ENCODE measurements around the gene FBXW7. TPM values are rescaled to one million over a fixed set of nuclear protein-coding genes. Genes with fewer than 3 reads are reported as not detected.

The FBXW7 gene
- polyA plus RNA-seq, 1 donor from 2014 or later: 55.7 TPM

GRCh38 chr4:152464030-152464823 lies 71.7 kb downstream of the FBXW7 start:
- no peak overlapping the region for H3K9ac ChIP-seq (ENCODE audit: low read length)
- TF ChIP-seq TAF1 (IDR thresholded peaks at IDR 0.05; ENCODE audit: low read depth) (no peak), REST (IDR thresholded peaks at IDR 0.05; ENCODE audit: borderline replicate concordance) (no peak), MXI1 (conservative IDR thresholded peaks at IDR 0.05; ENCODE audit: poor library complexity, severe bottlenecking) (no peak), SMC3 (conservative IDR thresholded peaks at IDR 0.05; ENCODE audit: poor library complexity) (no peak), EZH2 (IDR thresholded peaks at IDR 0.05; ENCODE audit: borderline replicate concordance, insufficient read depth, low read length, poor library complexity, severe bottlenecking) (no peak), RAD21 (conservative IDR thresholded peaks at IDR 0.05) (no peak), CTCF (IDR thresholded peaks at IDR 0.05; ENCODE audit: poor library complexity, severe bottlenecking) (no peak), POLR2AphosphoS5 (IDR thresholded peaks at IDR 0.05) (no peak), EP300 (conservative IDR thresholded peaks at IDR 0.05; ENCODE audit: poor library complexity, severe bottlenecking) (no peak)
- H3K79me2 ChIP-seq (replicated peaks; ENCODE audit: insufficient read depth, low read length): peaks cover 6% of the 10 kb centered on the region

GRCh38 chr4:152463562-152463961 lies 72.3 kb downstream of the FBXW7 start:
- Histone ChIP-seq H3K4me3 (ENCODE audit: low read length) (no peak overlapping the region), H2AFZ (ENCODE audit: low read depth, low read length) (no peak overlapping the region), H3K4me2 (ENCODE audit: low read length) (no peak overlapping the region), H3K9me2 (ENCODE audit: insufficient read depth, low read length) (no peaks in the 10 kb centered on the region), H3K27me3 (ENCODE audit: insufficient read depth, low read depth, low read length) (no peaks in the 10 kb centered on the region), H3K9me3 (ENCODE audit: low read length) (no peaks in the 10 kb centered on the region), H3K79me2 (replicated peaks; ENCODE audit: insufficient read depth, low read length) (peaks cover 7% of the 10 kb centered on the region), H3K9ac (ENCODE audit: low read length) (no peak overlapping the region), H3F3A (ENCODE audit: insufficient read depth, low read length, poor library complexity, severe bottlenecking) (no peaks in the 10 kb centered on the region), H4K20me1 (ENCODE audit: insufficient read depth) (no peaks in the 10 kb centered on the region), H3K27ac (ENCODE audit: low read length) (no peak overlapping the region), H3K36me3 (ENCODE audit: insufficient read depth, low read length) (no peaks in the 10 kb centered on the region)
- TF ChIP-seq MXI1 (conservative IDR thresholded peaks at IDR 0.05; ENCODE audit: poor library complexity, severe bottlenecking) (no peak), CTCF (IDR thresholded peaks at IDR 0.05; ENCODE audit: poor library complexity, severe bottlenecking) (no peak), POLR2AphosphoS5 (IDR thresholded peaks at IDR 0.05) (no peak), TAF1 (IDR thresholded peaks at IDR 0.05; ENCODE audit: low read depth) (no peak), EZH2 (IDR thresholded peaks at IDR 0.05; ENCODE audit: borderline replicate concordance, insufficient read depth, low read length, poor library complexity, severe bottlenecking) (no peak), SMC3 (conservative IDR thresholded peaks at IDR 0.05; ENCODE audit: poor library complexity) (no peak), EP300 (conservative IDR thresholded peaks at IDR 0.05; ENCODE audit: poor library complexity, severe bottlenecking) (no peak), REST (IDR thresholded peaks at IDR 0.05; ENCODE audit: borderline replicate concordance) (no peak)

More at GRCh38 chr4:152464030-152464823, 71.7 kb downstream of the FBXW7 start:
- H3K27ac ChIP-seq (ENCODE audit: low read length): no peak overlapping the region
- no peak overlapping the region for H2AFZ ChIP-seq (ENCODE audit: low read depth, low read length)
- no peak overlapping the region for H3K4me3 ChIP-seq (ENCODE audit: low read length)
- H3F3A ChIP-seq (ENCODE audit: insufficient read depth, low read length, poor library complexity, severe bottlenecking): no peaks in the 10 kb centered on the region
- no peaks in the 10 kb centered on the region for H3K36me3 ChIP-seq (ENCODE audit: insufficient read depth, low read length)
- no peaks in the 10 kb centered on the region for H4K20me1 ChIP-seq (ENCODE audit: insufficient read depth)
- H3K9me3 ChIP-seq (ENCODE audit: low read length): no peaks in the 10 kb centered on the region
- H3K4me2 ChIP-seq (ENCODE audit: low read length): no peak overlapping the region
- no peaks in the 10 kb centered on the region for H3K9me2 ChIP-seq (ENCODE audit: insufficient read depth, low read length)
- no peaks in the 10 kb centered on the region for H3K27me3 ChIP-seq (ENCODE audit: insufficient read depth, low read depth, low read length)

All from neural cell (in vitro differentiated cells).